HG03558 (cell line): ENCODE data around the gene MUC12.

Source experiments
- ATAC-seq: cut with Tn5 transposase; IDR thresholded peaks from one replicate; pipeline ENCODE4 v1.9.1; 2021; ENCODE audit warnings: moderate number of reproducible peaks; ENCODE audit not compliant: unreplicated experiment; ENCODE audit errors: extremely low read depth

The MUC12 gene

DNA sequence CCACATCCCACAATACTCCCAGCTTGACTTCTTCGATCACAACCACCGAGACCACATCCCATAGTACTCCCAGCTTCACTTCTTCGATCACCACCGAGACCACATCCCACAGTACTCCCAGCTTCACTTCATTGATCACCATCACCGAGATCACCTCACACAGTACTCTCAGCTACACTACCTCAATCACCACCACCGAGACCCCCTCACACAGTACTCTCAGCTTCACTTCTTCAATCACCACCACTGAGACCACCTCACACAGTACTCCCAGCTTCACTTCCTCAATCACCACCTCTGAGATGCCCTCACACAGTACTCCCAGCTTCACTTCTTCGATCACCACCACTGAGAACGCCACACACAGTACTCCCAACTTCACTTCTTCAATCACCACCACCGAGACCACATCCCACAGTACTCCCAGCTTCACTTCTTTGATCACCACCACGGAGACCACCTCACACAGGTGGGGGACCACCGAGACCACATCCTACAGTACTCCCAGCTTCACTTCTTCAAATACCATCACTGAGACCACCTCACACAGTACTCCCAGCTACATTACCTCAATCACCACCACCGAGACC, 11.4 kb upstream of the MUC12 start:
- ATAC-seq, result no peak

GRCh38 chr7:100959894-100960293, 9.5 kb upstream of the MUC12 start:
- no peak for ATAC-seq

GRCh38 chr7:100962537-100962936, 6.8 kb upstream of the MUC12 start:
- ATAC-seq, result no peak

GRCh38 chr7:100963386-100963785, 6.0 kb upstream of the MUC12 start:
- no peak for ATAC-seq

GRCh38 chr7:100963874-100964273, 5.5 kb upstream of the MUC12 start:
- ATAC-seq, result no peak

GRCh38 chr7:100964630-100965029, 4.7 kb upstream of the MUC12 start:
- no peak for ATAC-seq

- no peak for ATAC-seq
These were observed 4.2 kb upstream of the MUC12 start for GRCh38 chr7:100965045-100965722.

DNA sequence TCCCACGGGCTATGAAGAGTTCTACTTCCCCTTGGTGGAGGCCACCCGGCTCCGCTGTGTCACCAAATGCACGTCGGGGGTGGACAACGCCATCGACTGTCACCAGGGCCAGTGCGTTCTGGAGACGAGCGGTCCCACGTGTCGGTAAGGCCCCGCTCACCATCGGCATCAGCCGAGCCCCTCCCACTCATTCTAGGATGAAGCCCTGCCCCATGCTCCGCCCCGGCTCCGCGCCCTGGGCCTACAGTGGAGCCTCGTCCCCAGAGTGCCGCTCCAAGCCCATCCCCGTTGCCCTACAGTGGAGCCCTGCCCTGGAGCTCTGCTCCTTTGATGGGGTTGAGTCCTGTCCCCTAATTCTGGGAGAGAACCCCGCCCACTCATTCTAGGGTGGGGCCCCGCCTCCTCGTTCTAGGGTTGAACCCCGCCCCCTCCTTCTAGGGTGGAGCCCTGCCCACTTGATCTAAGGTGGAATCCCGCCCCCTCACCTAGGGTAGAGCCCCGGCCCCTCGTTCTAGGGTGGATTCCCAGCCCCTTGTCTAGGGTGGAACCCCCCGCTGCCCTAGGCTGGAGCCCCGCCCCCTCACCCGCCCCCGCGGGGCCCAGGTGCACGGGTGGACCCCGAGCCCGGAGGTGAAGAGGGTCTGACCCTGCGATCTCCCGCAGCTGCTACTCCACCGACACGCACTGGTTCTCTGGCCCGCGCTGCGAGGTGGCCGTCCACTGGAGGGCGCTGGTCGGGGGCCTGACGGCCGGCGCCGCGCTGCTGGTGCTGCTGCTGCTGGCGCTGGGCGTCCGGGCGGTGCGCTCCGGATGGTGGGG, 3.4 kb upstream of the MUC12 start:
- no peak for ATAC-seq

GRCh38 chr7:100966542-100967291, 2.6 kb upstream of the MUC12 start:
- ATAC-seq, result no peak

DNA sequence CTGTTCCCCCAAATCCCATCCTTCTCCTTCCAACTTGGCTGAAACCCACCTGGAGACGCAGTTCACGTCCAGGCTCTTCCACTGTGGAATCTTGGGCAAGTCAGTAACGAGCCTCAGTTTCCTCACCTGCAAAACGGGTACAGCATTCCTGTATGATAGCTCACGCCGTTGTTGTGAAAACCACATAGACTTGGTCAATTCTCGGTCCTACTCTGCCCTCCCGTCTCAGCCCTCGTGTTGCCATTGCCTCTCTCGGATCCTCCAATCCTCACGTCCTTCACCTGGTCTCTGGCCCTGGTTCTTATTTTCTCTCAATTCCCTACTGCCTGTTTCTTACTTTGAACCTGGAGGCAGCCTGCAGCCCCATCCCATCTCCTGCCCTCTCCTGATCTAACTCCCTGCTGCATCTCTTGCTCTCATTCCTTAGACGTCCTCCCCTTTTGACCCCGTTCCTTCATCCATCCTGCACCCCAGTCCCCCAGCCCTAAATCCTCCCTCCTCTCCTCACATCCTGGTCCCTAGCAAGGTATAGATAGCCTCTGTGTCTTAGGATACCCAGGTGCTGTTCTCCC, 2.0 kb upstream of the MUC12 start:
- ATAC-seq, result no peak

DNA sequence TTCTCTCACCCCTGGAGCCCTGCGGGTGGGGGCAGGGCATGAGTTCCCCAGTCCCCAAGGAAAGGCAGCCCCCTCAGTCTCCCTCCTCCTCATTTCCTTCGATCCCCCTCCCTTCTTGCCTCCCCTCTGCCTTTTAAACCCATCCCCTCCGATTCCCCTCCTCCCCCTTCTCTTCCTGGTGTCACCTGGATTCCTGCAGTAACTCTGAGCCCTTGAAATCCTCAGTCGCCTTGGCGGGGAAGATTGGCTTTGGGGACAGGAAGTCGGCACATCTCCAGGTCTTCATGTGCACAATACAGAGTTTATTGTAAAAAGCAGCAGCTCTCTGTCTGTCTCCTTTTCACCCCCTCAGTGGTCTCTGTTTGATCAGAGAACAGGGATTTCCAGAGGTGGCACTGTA, 1.3 kb upstream of the MUC12 start:
- no peak for ATAC-seq

DNA sequence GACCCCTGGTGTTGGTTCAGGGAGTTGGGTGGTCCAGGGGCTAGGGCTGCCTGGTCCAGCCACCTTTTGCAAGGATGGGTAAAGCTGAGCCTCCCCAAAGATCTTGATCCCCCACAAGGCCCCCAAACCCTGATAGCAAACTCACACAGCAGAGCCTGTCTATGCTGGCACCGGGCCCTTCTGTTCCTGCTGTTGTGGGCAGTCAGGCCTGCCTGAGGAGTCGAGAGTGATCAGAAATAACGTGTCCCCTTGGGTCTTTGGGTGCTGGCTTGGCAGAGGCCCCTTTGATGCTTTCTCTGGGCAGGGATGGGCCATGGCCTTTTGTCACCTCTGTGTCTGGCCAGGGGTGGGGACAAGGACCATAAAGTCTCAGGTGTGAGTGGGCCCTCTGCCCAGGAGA, 715 bp upstream of the MUC12 start:
- ATAC-seq, result no peak

DNA sequence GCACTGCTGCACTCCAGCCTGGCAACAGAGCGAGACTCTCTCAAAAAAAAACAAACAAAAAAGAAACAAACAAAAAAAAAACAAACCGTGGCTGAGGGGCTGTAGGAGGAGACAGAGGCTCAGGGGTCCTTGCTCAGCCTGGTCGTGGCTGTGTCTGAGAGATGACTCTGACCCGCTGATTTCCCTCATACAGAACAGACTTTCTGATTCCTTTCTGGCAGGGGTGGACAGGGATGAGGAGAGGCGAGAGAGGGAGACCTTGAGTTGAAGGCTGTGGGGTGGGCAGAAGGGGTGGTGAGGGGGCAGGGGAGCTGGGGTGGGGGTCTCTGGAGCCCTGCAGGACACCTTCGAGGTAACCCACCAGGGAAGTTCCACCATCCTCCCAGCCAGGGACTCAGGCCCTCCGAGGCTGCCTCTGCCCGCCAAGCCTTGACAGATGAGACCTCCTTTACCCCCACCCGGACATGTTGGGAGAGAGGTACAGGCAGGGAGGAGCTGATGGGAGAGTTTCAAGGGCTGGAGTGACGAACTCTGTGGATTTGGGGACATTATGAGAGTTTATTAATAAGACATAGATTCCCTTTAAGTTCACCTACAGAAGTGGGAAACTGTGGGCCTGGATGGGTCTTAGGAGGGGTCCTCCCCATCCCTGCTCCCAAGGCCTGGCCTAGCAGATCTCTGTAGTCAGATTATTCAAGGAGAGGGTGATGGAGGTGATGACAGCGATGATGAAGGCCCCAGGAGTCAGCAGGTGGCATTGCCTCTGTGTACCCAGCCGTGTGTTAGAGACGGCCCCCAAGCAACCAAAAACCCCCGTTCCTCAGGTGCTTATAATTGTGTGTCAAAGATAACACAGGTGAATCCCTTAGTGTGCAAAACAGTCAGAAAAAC, 2.0 kb downstream of the MUC12 start:
- no peak for ATAC-seq

DNA sequence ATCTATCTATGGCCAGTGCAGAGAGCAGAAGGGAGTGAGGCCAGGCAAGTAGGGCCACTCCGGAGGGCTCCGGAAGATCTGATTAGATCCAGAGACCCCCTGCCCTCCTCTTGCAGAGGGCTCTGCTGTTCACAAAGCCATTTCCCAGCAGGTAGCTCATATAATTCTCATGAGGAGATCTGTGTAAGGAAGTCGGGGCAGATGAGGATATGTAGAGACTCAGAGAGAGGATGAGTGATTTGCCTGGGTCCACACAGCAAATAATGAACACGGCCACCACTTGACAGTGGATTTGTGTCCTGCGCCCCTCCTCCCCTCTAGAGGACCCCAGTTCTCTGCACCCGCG, 2.6 kb downstream of the MUC12 start:
- no peak for ATAC-seq

DNA sequence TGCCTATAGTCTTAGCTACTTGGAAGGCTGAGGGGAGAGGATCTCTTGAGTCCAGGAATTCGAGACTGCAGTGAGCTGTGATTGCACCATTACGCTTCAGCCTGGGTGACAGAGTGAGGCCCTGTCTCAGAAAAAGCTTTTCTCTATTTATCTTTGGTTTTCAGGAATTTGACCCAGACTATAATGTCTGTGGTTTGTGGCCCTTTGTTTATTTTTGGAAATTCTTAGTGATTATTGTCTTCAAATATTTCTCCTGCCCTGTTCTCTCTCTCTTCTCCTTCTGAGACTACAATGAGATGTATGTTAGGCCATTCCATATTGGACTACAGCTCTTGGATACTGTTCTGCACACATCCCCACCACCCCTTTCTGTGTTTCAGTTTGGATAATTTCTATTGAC, 4.7 kb downstream of the MUC12 start:
- no peak for ATAC-seq

DNA sequence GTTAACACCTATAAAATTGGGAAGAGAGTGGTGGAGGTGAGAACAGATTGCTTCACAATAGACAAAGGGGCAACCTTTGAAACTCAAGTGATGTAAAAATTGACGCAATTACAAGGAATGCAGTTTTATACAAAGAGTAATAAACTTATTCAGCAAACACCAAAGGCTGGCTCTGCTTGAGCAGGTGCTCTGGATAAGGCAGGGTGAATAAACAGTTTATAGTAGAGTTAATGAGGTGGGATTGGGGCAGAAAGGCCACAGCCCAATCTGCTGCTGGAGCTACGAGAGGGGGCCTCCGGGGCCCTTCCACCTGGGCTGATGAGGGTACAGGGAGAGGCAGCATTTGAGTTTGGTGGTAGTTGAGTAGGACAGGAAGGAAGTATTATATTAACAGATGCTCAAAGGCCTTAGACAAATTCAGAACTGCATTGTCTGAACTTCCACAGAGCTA, 6.0 kb downstream of the MUC12 start:
- no peak for ATAC-seq

DNA sequence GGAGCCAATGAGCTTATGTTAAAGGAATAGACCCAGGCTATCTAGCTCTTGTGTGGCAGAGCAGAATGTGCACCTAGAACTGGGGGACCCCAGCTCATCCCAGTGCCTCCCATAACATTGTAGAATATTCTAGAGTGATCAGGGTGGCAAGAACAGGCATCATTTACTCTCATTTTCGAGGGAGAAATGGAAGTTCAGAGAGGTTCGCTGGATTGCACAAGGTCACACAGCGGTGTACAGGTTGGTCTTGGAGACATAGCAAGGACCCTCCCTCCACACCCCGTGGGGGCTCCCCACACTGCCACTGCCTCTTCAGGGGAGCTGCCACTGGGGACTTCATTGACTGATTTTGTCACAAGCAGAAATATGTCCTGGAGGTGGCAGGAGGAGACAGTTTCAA, 8.9 kb downstream of the MUC12 start:
- ATAC-seq, result no peak

- ATAC-seq, result no peak
These were observed 14.3 kb downstream of the MUC12 start for GRCh38 chr7:100983451-100984187.
